GM21786 (cell line): ENCODE measurements around the gene ACKR1.

ENCODE experiments used
- ATAC-seq: cut with Tn5 transposase; IDR thresholded peaks from one replicate; pipeline ENCODE4 v1.9.1; 2021; ENCODE audit not compliant: unreplicated experiment

Gene ACKR1

GRCh38 chr1:159218649-159219636 lies 14.3 kb downstream of the ACKR1 start:
- ATAC-seq, result no peak

- ATAC-seq, result no peak
Observed at GRCh38 chr1:159222075-159222865, 17.6 kb downstream of the ACKR1 start.

GRCh38 chr1:159223004-159223403 lies 18.3 kb downstream of the ACKR1 start:
- ATAC-seq, result no peak

DNA sequence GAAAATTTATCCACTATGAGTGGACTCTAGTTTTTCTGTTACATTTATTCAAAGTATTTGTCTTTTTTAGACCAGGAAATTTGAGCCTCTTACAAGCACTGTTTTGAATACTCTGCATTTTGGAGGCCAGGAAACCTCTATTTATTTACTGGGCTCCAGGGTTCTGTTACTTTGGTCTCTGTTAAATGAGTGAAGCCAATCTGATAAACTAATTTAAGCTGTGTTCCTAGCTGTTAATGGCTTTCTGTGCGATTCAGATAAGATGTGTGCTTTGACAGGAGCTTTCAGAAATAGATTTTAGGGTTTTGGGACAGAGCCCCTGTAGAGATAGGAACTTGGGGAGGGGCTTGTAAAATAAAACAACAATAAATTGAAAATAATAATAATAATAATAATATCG lies 23.9 kb downstream of the ACKR1 start:
- ATAC-seq, result no peak

DNA sequence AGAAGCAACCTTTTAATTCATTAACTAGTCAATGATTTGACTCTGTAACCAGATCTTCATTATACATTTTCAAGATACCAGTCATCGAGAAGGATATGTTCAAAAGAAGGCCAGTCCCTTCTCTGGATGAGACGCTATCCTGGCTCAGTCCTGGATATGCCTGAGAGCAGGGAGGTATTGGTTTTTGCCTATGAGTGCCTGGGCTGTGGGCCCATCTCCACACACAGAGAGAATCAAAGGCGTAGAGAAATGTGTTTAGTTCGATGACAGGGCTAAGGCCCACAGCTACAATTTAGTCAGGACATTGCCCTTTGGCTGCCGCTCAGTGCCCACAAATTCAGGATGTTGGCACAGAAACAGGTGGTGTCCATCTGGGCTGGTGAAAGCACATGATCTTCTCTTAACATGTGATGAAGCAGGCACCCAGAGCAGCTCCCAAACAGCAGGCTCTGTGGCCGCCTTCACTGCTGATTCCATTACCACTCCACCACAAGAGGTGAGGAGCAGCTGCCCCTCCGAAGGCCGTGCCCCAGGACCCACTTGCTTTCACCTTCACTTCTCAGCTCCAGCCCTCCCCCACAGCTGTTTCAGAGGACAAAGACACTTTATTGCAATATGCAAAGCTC lies 24.7 kb downstream of the ACKR1 start:
- no peak for ATAC-seq

GRCh38 chr1:159229896-159230295 lies 25.2 kb downstream of the ACKR1 start:
- no peak for ATAC-seq

DNA sequence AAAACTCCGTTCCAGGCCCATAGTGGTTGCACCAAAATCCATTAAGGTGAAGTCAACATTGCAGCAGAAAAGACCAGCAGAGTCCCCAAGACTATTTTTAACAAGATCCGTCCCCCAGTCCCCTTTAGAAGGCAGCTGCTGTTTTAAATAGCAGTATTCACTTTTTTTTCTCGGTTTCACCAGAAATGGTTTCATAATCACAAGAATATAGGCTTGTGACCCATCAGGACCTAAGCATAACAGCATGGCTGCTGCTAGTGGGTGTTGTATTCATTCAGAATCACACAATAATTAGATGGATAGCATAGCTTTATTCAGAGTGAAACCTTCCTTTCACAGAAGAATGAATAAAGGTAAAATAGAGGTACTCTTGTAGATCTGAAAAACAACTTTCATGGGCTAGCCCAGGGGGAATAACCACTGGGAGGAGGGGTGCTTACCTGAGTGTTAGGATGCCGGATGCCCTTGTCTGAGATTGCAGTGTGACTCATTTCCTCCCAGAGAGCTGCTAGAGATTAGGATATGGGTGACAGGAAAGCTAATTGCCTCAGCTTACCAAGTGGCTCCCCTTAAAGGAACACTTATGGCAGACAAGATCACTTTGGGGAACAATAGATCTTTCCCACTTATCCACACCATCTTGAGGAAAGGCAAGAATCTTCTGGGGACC lies 35.0 kb downstream of the ACKR1 start:
- peak; percentile 95 for ATAC-seq

- no peak for ATAC-seq
Observed at GRCh38 chr1:159247266-159247665, 42.6 kb downstream of the ACKR1 start.

GRCh38 chr1:159248311-159248710 lies 43.6 kb downstream of the ACKR1 start:
- ATAC-seq, result no peak

- no peak for ATAC-seq
Observed at GRCh38 chr1:159250638-159251216, 46.1 kb downstream of the ACKR1 start.
